Activated CD4-positive, alpha-beta T cell treated with anti-CD3 and anti-CD28 coated beads, Interleukin-2, amount 10 ng/mL, durations not matched to agents 24 days and 14 days (primary cell): ENCODE results near the gene DCHS2. TPM values are rescaled to one million over a fixed set of nuclear protein-coding genes. Genes with fewer than 3 reads are reported as not detected.
A peak's percentile ranks its signal among the peaks of the same experiment; 100 is the strongest.

Experiments
- DNase-seq: peaks from one replicate; pipeline ENCODE4 v3.0.0; 2022
- H3K27ac Mint-ChIP-seq: one replicate; pipeline ENCODE4 v1.8.0; 2022; ENCODE audit warnings: mild to moderate bottlenecking, mixed read lengths
- H3K27me3 Mint-ChIP-seq: one replicate; pipeline ENCODE4 v1.8.0; 2022; ENCODE audit warnings: mixed read lengths
- H3K36me3 Mint-ChIP-seq: one replicate; pipeline ENCODE4 v1.8.0; 2022; ENCODE audit warnings: low read depth, mild to moderate bottlenecking, mixed read lengths
- H3K4me1 Mint-ChIP-seq: one replicate; pipeline ENCODE4 v1.8.0; 2021; ENCODE audit warnings: mixed read lengths
- H3K4me3 Mint-ChIP-seq: one replicate; pipeline ENCODE4 v1.8.0; 2022; ENCODE audit warnings: mild to moderate bottlenecking, moderate library complexity, mixed read lengths
- H3K9me3 Mint-ChIP-seq: one replicate; pipeline ENCODE4 v1.8.0; 2021; ENCODE audit warnings: mixed read lengths
- intact Hi-C: fragments of 100-400 bp; cut with micrococcal nuclease; formaldehyde crosslinking; loops from one replicate; pipeline ENCODE4 v1.15.1; 2023
- total RNA-seq: library from RNA; stranded (reverse); gene quantifications from 2 replicates; pipeline ENCODE4 v1.2.3, GENCODE V29; 2022

Gene DCHS2
- total RNA-seq, 1 donor from 2014 or later: not detected

GRCh38 chr4:154364066-154364845, 127.3 kb downstream of the DCHS2 start:
- H3K27ac Mint-ChIP-seq: no peak overlapping the region
- DNase-seq: no peak
- H3K4me3 Mint-ChIP-seq: no peak overlapping the region
- H3K27me3 Mint-ChIP-seq: peaks cover 14% of the 10 kb centered on the region
- no peaks in the 10 kb centered on the region for H3K9me3 Mint-ChIP-seq
- intact Hi-C loops: no loop called here
- H3K4me1 Mint-ChIP-seq: peaks cover 29% of the 10 kb centered on the region
- H3K36me3 Mint-ChIP-seq: no peaks in the 10 kb centered on the region

- H3K27me3 Mint-ChIP-seq: peaks cover 23% of the 10 kb centered on the region
- no peaks in the 10 kb centered on the region for H3K9me3 Mint-ChIP-seq
- no peaks in the 10 kb centered on the region for H3K36me3 Mint-ChIP-seq
- H3K27ac Mint-ChIP-seq: no peak overlapping the region
- intact Hi-C loops: no loop called here
- peaks cover 15% of the 10 kb centered on the region for H3K4me1 Mint-ChIP-seq
- H3K4me3 Mint-ChIP-seq: peak overlapping the region; percentile 22
- peak; percentile 73 for DNase-seq
Measured at GRCh38 chr4:154361450-154361849, 130.1 kb downstream of the DCHS2 start.

- Mint-ChIP-seq H3K27me3 (peaks cover 23% of the 10 kb centered on the region), H3K27ac (no peak overlapping the region), H3K9me3 (no peaks in the 10 kb centered on the region), H3K4me1 (peaks cover 15% of the 10 kb centered on the region), H3K36me3 (no peaks in the 10 kb centered on the region), H3K4me3 (no peak overlapping the region)
- intact Hi-C loops: no loop called here
- no peak for DNase-seq
Measured at GRCh38 chr4:154360491-154360890, 131.1 kb downstream of the DCHS2 start.

GRCh38 chr4:154354883-154355282, 136.7 kb downstream of the DCHS2 start:
- Mint-ChIP-seq H3K27ac (no peak overlapping the region), H3K4me3 (no peak overlapping the region), H3K4me1 (no peaks in the 10 kb centered on the region), H3K36me3 (no peaks in the 10 kb centered on the region), H3K9me3 (no peaks in the 10 kb centered on the region), H3K27me3 (peaks cover 23% of the 10 kb centered on the region)
- DNase-seq: no peak
- intact Hi-C loops: no loop called here

GRCh38 chr4:154349829-154350228, 141.8 kb downstream of the DCHS2 start:
- Mint-ChIP-seq H3K4me1 (no peaks in the 10 kb centered on the region), H3K4me3 (no peak overlapping the region), H3K27me3 (peaks cover 18% of the 10 kb centered on the region), H3K9me3 (no peaks in the 10 kb centered on the region), H3K36me3 (no peaks in the 10 kb centered on the region), H3K27ac (no peak overlapping the region)
- intact Hi-C loops: no loop called here
- no peak for DNase-seq

GRCh38 chr4:154348657-154349056, 142.9 kb downstream of the DCHS2 start:
- no peaks in the 10 kb centered on the region for H3K9me3 Mint-ChIP-seq
- DNase-seq: no peak
- intact Hi-C loops: no loop called here
- H3K4me3 Mint-ChIP-seq: no peak overlapping the region
- no peaks in the 10 kb centered on the region for H3K36me3 Mint-ChIP-seq
- peaks cover 20% of the 10 kb centered on the region for H3K27me3 Mint-ChIP-seq
- H3K4me1 Mint-ChIP-seq: no peaks in the 10 kb centered on the region
- no peak overlapping the region for H3K27ac Mint-ChIP-seq

GRCh38 chr4:154345359-154345758, 146.2 kb downstream of the DCHS2 start:
- Mint-ChIP-seq H3K27ac (no peak overlapping the region), H3K4me3 (no peak overlapping the region), H3K27me3 (peaks cover 16% of the 10 kb centered on the region), H3K4me1 (no peaks in the 10 kb centered on the region), H3K9me3 (no peaks in the 10 kb centered on the region), H3K36me3 (no peaks in the 10 kb centered on the region)
- DNase-seq: no peak
- intact Hi-C loops: no loop called here

- intact Hi-C loops: no loop called here
- no peaks in the 10 kb centered on the region for H3K9me3 Mint-ChIP-seq
- no peaks in the 10 kb centered on the region for H3K36me3 Mint-ChIP-seq
- H3K4me1 Mint-ChIP-seq: no peaks in the 10 kb centered on the region
- H3K27ac Mint-ChIP-seq: no peak overlapping the region
- H3K27me3 Mint-ChIP-seq: peaks cover 11% of the 10 kb centered on the region
- H3K4me3 Mint-ChIP-seq: no peak overlapping the region
- no peak for DNase-seq
Measured at GRCh38 chr4:154344686-154345085, 146.9 kb downstream of the DCHS2 start.

GRCh38 chr4:154343651-154344050, 147.9 kb downstream of the DCHS2 start:
- H3K27ac Mint-ChIP-seq: no peak overlapping the region
- no peaks in the 10 kb centered on the region for H3K36me3 Mint-ChIP-seq
- H3K4me3 Mint-ChIP-seq: no peak overlapping the region
- H3K4me1 Mint-ChIP-seq: no peaks in the 10 kb centered on the region
- intact Hi-C loops: no loop called here
- H3K9me3 Mint-ChIP-seq: no peaks in the 10 kb centered on the region
- no peak for DNase-seq
- H3K27me3 Mint-ChIP-seq: peaks cover 11% of the 10 kb centered on the region

GRCh38 chr4:154341448-154341847, 150.2 kb downstream of the DCHS2 start:
- Mint-ChIP-seq H3K36me3 (no peaks in the 10 kb centered on the region), H3K27me3 (peaks cover 12% of the 10 kb centered on the region), H3K27ac (no peak overlapping the region), H3K4me3 (no peak overlapping the region), H3K4me1 (no peaks in the 10 kb centered on the region), H3K9me3 (no peaks in the 10 kb centered on the region)
- no peak for DNase-seq
- intact Hi-C loops: no loop called here

GRCh38 chr4:154335588-154335987, 156.0 kb downstream of the DCHS2 start:
- Mint-ChIP-seq H3K27me3 (peaks cover 31% of the 10 kb centered on the region), H3K4me1 (peaks cover 12% of the 10 kb centered on the region), H3K4me3 (no peak overlapping the region), H3K36me3 (no peaks in the 10 kb centered on the region), H3K27ac (no peak overlapping the region), H3K9me3 (no peaks in the 10 kb centered on the region)
- intact Hi-C loops: no loop called here
- no peak for DNase-seq

GRCh38 chr4:154332681-154333421, 158.7 kb downstream of the DCHS2 start:
- peaks cover 12% of the 10 kb centered on the region for H3K4me1 Mint-ChIP-seq
- peaks cover 37% of the 10 kb centered on the region for H3K27me3 Mint-ChIP-seq
- H3K27ac Mint-ChIP-seq: peak overlapping the region; percentile 40
- H3K4me3 Mint-ChIP-seq: peak overlapping the region; percentile 86
- DNase-seq: peak; percentile 83
- intact Hi-C loops: no loop called here
- no peaks in the 10 kb centered on the region for H3K36me3 Mint-ChIP-seq
- no peaks in the 10 kb centered on the region for H3K9me3 Mint-ChIP-seq

- Mint-ChIP-seq H3K9me3 (no peaks in the 10 kb centered on the region), H3K4me1 (peaks cover 12% of the 10 kb centered on the region), H3K4me3 (no peak overlapping the region), H3K36me3 (no peaks in the 10 kb centered on the region), H3K27ac (no peak overlapping the region), H3K27me3 (peaks cover 34% of the 10 kb centered on the region)
- DNase-seq: no peak
- intact Hi-C loops: loop anchor here (5.0 kb wide), 1 partner anchor 172 kb away; no protein-coding TSS in a partner anchor
Measured at GRCh38 chr4:154329939-154330338, 161.7 kb downstream of the DCHS2 start.

GRCh38 chr4:154329268-154329868, 162.2 kb downstream of the DCHS2 start:
- Mint-ChIP-seq H3K27me3 (peaks cover 30% of the 10 kb centered on the region), H3K4me1 (peaks cover 12% of the 10 kb centered on the region), H3K27ac (no peak overlapping the region), H3K36me3 (no peaks in the 10 kb centered on the region), H3K4me3 (no peak overlapping the region), H3K9me3 (no peaks in the 10 kb centered on the region)
- no peak for DNase-seq
- intact Hi-C loops: loop anchor here (5.0 kb wide), 1 partner anchor 173 kb away; no protein-coding TSS in a partner anchor
